ENCODE results near the gene ZNF74.
"Not testable (repeated sequence)": the region's sequence is repeated elsewhere in the genome, so short reads cannot be mapped to it uniquely, and the experiment has no call there.

ZNF74 gene

GRCh38 chr22:20413217-20414058, 19.5 kb downstream of the ZNF74 start:
- H3K4me1 Mint-ChIP-seq, result peaks cover 2% of the 10 kb centered on the region
- ATAC-seq (ENCODE audit: low read depth) (no peak), DNase-seq (ENCODE audit: low spot score in 2 of 2) (no peak)
- H3K4me3 Mint-ChIP-seq, result no peak overlapping the region
- H3K36me3 Mint-ChIP-seq, result no peaks in the 10 kb centered on the region
- H3K27ac Mint-ChIP-seq, result no peak overlapping the region
- H3K9me3 Mint-ChIP-seq, result no peaks in the 10 kb centered on the region
- peaks cover 1% of the 10 kb centered on the region for H3K27me3 Mint-ChIP-seq

GRCh38 chr22:20414059-20414440, 20.1 kb downstream of the ZNF74 start:
- no peak for DNase-seq (ENCODE audit: low spot score in 2 of 2)
- Mint-ChIP-seq H3K4me3 (no peak overlapping the region), H3K4me1 (peaks cover 2% of the 10 kb centered on the region), H3K9me3 (no peaks in the 10 kb centered on the region), H3K36me3 (no peaks in the 10 kb centered on the region), H3K27me3 (peaks cover 1% of the 10 kb centered on the region), H3K27ac (no peak overlapping the region)
- no peak for ATAC-seq (ENCODE audit: low read depth)

- Mint-ChIP-seq H3K4me3 (no peak overlapping the region), H3K36me3 (no peaks in the 10 kb centered on the region), H3K27ac (no peak overlapping the region), H3K4me1 (peaks cover 2% of the 10 kb centered on the region), H3K9me3 (no peaks in the 10 kb centered on the region), H3K27me3 (peaks cover 3% of the 10 kb centered on the region)
- ATAC-seq (ENCODE audit: low read depth), result no peak
- DNase-seq (ENCODE audit: low spot score in 2 of 2), result no peak
Observed at GRCh38 chr22:20414450-20414849, 20.5 kb downstream of the ZNF74 start.

- not testable (repeated sequence) for DNase-seq (ENCODE audit: low spot score in 2 of 2); H3K4me1 Mint-ChIP-seq; H3K9me3 Mint-ChIP-seq; H3K4me3 Mint-ChIP-seq; H3K27me3 Mint-ChIP-seq; H3K36me3 Mint-ChIP-seq; H3K27ac Mint-ChIP-seq; ATAC-seq (ENCODE audit: low read depth)
Observed at GRCh38 chr22:20415241-20415640, 21.3 kb downstream of the ZNF74 start.

- not testable (repeated sequence) for H3K27ac Mint-ChIP-seq; H3K27me3 Mint-ChIP-seq; H3K4me1 Mint-ChIP-seq; DNase-seq (ENCODE audit: low spot score in 2 of 2); ATAC-seq (ENCODE audit: low read depth); H3K36me3 Mint-ChIP-seq; H3K9me3 Mint-ChIP-seq; H3K4me3 Mint-ChIP-seq
Observed at GRCh38 chr22:20415699-20416098, 21.7 kb downstream of the ZNF74 start.

DNA sequence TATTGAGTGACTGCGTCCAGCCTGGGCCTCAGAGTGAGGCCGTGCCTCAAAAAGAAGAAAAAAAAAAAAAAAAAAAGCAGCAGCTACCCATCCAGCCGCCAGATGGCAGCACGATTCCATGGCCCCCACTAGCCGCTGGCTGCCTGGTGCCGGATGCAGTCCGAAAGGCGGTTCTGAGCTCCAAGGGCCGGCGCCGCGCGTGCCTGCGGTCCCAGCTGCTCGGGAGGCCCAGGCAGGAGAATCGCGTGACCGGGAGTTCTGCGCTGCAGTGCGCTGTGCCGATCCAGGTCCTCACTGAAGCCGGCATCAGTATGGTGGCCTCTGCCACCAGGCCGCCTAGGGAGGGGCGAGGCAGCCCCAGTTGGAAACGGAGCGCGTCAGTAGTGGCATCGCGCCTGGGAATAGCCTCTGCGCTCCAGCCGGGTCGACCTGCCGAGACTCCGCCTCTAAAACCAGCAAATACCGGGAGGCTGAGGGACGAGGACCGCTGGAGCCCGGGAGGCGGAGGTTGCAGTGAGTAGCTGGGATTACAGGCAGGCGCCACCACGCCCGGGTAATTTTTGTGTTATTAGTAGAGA, 24.3 kb downstream of the ZNF74 start:
- Mint-ChIP-seq H3K9me3 (no peaks in the 10 kb centered on the region), H3K27ac (no peak overlapping the region), H3K4me3 (peak overlapping the region; percentile 54), H3K27me3 (peaks cover 4% of the 10 kb centered on the region), H3K4me1 (no peaks in the 10 kb centered on the region), H3K36me3 (no peaks in the 10 kb centered on the region)
- DNase-seq (ENCODE audit: low spot score in 2 of 2), result peak; percentile 74 to 78
- peak; percentile 80 for ATAC-seq (ENCODE audit: low read depth)

- no peaks in the 10 kb centered on the region for H3K9me3 Mint-ChIP-seq
- H3K4me3 Mint-ChIP-seq, result no peak overlapping the region
- no peaks in the 10 kb centered on the region for H3K4me1 Mint-ChIP-seq
- no peak for ATAC-seq (ENCODE audit: low read depth)
- peaks cover 9% of the 10 kb centered on the region for H3K27me3 Mint-ChIP-seq
- H3K36me3 Mint-ChIP-seq, result peaks cover 2% of the 10 kb centered on the region
- no peak for DNase-seq (ENCODE audit: low spot score in 2 of 2)
- H3K27ac Mint-ChIP-seq, result no peak overlapping the region
Observed at GRCh38 chr22:20419664-20419951, 25.7 kb downstream of the ZNF74 start.

GRCh38 chr22:20420157-20420842, 26.3 kb downstream of the ZNF74 start:
- Mint-ChIP-seq H3K4me3 (no peak overlapping the region), H3K9me3 (no peaks in the 10 kb centered on the region), H3K36me3 (peaks cover 2% of the 10 kb centered on the region), H3K27me3 (peaks cover 11% of the 10 kb centered on the region), H3K27ac (no peak overlapping the region), H3K4me1 (peaks cover 2% of the 10 kb centered on the region)
- no peak for DNase-seq (ENCODE audit: low spot score in 2 of 2)
- ATAC-seq (ENCODE audit: low read depth), result no peak

DNA sequence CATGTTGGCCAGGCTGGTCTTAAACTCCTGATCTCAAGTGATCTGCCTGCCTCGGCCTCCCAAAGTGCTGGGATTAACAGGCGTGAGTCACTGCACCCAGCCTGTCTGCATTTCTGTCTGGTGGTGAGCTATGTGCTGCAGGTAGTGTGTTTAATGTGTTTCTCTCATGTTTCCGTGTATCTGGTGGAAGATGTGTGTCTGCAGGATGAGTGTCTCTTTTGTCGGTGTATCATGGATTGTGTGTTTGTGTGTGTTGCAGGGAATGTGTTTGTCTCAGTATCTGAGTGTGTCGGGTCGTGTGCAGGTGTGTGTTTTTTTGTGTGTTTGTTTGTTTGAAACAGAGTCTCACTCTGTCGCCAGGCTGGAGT, 27.5 kb downstream of the ZNF74 start:
- H3K27me3 Mint-ChIP-seq, result peaks cover 11% of the 10 kb centered on the region

GRCh38 chr22:20422271-20423007, 28.5 kb downstream of the ZNF74 start:
- DNase-seq (ENCODE audit: low spot score in 2 of 2), result no peak
- H3K27ac Mint-ChIP-seq, result no peak overlapping the region
- H3K4me1 Mint-ChIP-seq, result peaks cover 2% of the 10 kb centered on the region
- H3K27me3 Mint-ChIP-seq, result peaks cover 17% of the 10 kb centered on the region
- H3K4me3 Mint-ChIP-seq, result no peak overlapping the region
- H3K9me3 Mint-ChIP-seq, result no peaks in the 10 kb centered on the region
- H3K36me3 Mint-ChIP-seq, result peaks cover 2% of the 10 kb centered on the region
- ATAC-seq (ENCODE audit: low read depth), result no peak

More for the DNA sequence above, 27.5 kb downstream of the ZNF74 start:
- Mint-ChIP-seq H3K4me1 (peaks cover 2% of the 10 kb centered on the region), H3K36me3 (peaks cover 2% of the 10 kb centered on the region), H3K27ac (no peak overlapping the region), H3K4me3 (no peak overlapping the region), H3K9me3 (no peaks in the 10 kb centered on the region)
- DNase-seq (ENCODE audit: low spot score in 2 of 2) (no peak), ATAC-seq (ENCODE audit: low read depth) (no peak)

GRCh38 chr22:20423008-20423905, 29.3 kb downstream of the ZNF74 start:
- ATAC-seq (ENCODE audit: low read depth), result no peak
- H3K36me3 Mint-ChIP-seq, result peaks cover 4% of the 10 kb centered on the region

DNA sequence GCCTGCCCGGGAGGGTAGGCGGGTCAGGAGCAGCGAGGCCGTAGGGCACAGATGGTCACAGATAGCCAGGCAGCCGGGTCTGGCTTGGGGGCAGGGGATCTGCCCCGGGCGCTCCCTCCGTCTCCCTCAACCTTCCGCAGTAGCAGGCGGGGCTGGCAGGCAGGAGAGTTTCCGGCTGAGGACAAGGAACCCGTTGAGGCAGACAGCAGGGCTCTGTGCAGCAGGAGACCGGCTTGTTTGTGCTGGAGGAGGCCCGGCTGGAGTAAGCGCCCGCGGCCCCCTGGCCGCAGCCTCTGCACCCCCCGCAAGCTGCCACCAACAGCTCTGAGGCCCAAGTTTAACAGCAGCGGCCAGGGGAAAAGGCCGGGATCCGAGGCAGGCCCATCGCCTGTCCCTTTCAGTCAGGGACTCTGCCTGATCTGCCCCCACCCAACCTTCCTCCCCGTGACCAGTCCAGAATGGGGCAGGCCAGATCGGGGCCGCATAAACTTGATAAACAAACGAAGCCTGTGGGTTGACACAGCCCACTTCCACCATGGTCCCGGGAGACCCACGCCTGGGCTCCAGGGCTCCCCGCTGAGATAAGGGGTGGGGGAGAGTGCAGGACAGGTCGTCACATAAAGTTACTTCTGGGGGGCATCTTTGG, 30.1 kb downstream of the ZNF74 start:
- no peaks in the 10 kb centered on the region for H3K9me3 Mint-ChIP-seq
- peaks cover 4% of the 10 kb centered on the region for H3K36me3 Mint-ChIP-seq
- H3K27me3 Mint-ChIP-seq, result peaks cover 23% of the 10 kb centered on the region

More at GRCh38 chr22:20423008-20423905, 29.3 kb downstream of the ZNF74 start:
- no peak for DNase-seq (ENCODE audit: low spot score in 2 of 2)
- Mint-ChIP-seq H3K4me3 (no peak overlapping the region), H3K27me3 (peaks cover 20% of the 10 kb centered on the region), H3K4me1 (peaks cover 2% of the 10 kb centered on the region), H3K27ac (no peak overlapping the region), H3K9me3 (no peaks in the 10 kb centered on the region)

GRCh38 chr22:20424568-20424931, 30.6 kb downstream of the ZNF74 start:
- Mint-ChIP-seq H3K9me3 (no peaks in the 10 kb centered on the region), H3K36me3 (peaks cover 4% of the 10 kb centered on the region), H3K27me3 (peaks cover 21% of the 10 kb centered on the region), H3K27ac (no peak overlapping the region), H3K4me3 (peak overlapping the region; percentile 69), H3K4me1 (peaks cover 6% of the 10 kb centered on the region)
- DNase-seq (ENCODE audit: low spot score in 2 of 2), result no peak
- no peak for ATAC-seq (ENCODE audit: low read depth)

More for the DNA sequence above, 30.1 kb downstream of the ZNF74 start:
- Mint-ChIP-seq H3K4me1 (peaks cover 5% of the 10 kb centered on the region), H3K27ac (no peak overlapping the region), H3K4me3 (no peak overlapping the region)
- no peak for ATAC-seq (ENCODE audit: low read depth)
- DNase-seq (ENCODE audit: low spot score in 2 of 2), result no peak

Data from memory B cell (primary cell).